Measurements from ENCODE around the gene SELE.

SELE gene, protein sequence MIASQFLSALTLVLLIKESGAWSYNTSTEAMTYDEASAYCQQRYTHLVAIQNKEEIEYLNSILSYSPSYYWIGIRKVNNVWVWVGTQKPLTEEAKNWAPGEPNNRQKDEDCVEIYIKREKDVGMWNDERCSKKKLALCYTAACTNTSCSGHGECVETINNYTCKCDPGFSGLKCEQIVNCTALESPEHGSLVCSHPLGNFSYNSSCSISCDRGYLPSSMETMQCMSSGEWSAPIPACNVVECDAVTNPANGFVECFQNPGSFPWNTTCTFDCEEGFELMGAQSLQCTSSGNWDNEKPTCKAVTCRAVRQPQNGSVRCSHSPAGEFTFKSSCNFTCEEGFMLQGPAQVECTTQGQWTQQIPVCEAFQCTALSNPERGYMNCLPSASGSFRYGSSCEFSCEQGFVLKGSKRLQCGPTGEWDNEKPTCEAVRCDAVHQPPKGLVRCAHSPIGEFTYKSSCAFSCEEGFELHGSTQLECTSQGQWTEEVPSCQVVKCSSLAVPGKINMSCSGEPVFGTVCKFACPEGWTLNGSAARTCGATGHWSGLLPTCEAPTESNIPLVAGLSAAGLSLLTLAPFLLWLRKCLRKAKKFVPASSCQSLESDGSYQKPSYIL

DNA sequence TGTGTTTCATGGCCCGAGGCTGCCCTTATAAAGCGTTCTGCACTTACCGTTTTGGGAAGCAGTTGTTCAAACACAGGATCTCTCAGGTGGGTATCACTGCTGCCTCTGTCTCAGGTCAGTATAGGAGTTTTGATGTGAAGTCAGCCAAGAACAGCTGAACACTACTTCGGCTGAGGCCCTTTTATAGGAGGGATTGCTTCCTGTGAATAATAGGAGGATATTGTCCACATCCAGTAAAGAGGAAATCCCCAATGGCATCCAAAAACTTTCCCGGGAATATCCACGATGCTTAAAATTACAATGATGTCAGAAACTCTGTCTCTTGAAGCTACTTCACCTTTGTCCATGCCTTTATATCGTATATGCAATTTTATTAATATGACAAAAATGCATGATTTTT lies at the start of gene SELE:
SELE (minus strand) TSS at position 156 of the 400 bp plus-strand sequence. CDS start 467 bp downstream, outside the sequence.
- CTCF ChIA-PET, result interaction anchor here (1.1 kb wide), 1 partner anchor 132 kb away, joined by 3 read pairs; no protein-coding TSS in a partner anchor
- TF ChIP-seq, protein P1, sequence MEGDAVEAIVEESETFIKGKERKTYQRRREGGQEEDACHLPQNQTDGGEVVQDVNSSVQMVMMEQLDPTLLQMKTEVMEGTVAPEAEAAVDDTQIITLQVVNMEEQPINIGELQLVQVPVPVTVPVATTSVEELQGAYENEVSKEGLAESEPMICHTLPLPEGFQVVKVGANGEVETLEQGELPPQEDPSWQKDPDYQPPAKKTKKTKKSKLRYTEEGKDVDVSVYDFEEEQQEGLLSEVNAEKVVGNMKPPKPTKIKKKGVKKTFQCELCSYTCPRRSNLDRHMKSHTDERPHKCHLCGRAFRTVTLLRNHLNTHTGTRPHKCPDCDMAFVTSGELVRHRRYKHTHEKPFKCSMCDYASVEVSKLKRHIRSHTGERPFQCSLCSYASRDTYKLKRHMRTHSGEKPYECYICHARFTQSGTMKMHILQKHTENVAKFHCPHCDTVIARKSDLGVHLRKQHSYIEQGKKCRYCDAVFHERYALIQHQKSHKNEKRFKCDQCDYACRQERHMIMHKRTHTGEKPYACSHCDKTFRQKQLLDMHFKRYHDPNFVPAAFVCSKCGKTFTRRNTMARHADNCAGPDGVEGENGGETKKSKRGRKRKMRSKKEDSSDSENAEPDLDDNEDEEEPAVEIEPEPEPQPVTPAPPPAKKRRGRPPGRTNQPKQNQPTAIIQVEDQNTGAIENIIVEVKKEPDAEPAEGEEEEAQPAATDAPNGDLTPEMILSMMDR (IDR thresholded peaks at IDR 0.05; ENCODE audit: control extremely low read depth, extremely low read depth, low read depth, missing control alignments), result no peak
- POLR2A ChIA-PET, result no interaction called here
- DNase-seq (ENCODE audit: extremely low spot score), result no peak

DNA sequence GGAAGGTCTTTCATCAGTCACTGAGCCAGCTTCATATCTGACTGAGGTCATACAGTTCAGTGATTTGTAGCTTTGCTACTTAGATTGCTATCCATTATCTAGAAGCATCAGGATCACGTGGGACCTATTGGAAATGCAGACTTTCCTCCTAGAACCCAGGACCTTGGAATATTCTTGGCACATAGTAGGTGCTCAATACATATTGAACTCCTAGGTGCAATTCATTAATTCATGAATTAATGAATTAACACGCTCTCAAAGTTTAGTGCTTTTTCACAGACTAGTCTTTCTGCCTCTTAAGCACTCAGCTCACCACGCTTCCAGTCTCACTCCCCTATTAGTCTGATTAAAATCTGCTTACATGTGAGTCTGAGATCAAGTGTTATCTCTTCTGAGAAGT lies 48.7 kb upstream of the SELE start:
- TF ChIP-seq, protein P1 (IDR thresholded peaks at IDR 0.05; ENCODE audit: control extremely low read depth, extremely low read depth, low read depth, missing control alignments), result no peak
- ChIA-PET POLR2A (no interaction called here), CTCF (interaction anchor here (1.1 to 1.7 kb wide), 2 partner anchors 17 to 61 kb away, joined by 3 read pairs; no protein-coding TSS in a partner anchor)
- no peak for DNase-seq (ENCODE audit: extremely low spot score)

DNA sequence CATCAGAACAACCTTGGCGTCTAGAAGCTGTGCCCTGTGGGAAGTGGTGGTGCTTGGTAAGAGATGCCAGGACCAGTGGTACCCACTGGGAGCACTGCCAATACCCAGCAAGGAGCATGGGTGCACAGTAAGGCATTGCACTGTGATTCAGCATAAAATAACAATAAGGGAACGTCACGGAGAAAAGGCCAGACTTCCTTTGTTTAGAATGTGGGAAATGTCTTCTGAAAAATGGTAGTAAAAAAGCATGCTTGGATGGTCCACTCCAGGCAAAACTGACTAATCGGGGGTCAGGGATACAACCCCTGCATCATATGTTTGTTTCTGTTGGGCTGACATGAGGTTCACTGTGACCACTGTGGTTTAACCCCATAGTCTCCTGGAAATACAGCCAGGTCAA lies 46.1 kb upstream of the SELE start:
- CTCF ChIA-PET, result no interaction called here
- TF ChIP-seq, protein P1 (IDR thresholded peaks at IDR 0.05; ENCODE audit: control extremely low read depth, extremely low read depth, low read depth, missing control alignments), result no peak
- POLR2A ChIA-PET, result no interaction called here
- no peak for DNase-seq (ENCODE audit: extremely low spot score)

DNA sequence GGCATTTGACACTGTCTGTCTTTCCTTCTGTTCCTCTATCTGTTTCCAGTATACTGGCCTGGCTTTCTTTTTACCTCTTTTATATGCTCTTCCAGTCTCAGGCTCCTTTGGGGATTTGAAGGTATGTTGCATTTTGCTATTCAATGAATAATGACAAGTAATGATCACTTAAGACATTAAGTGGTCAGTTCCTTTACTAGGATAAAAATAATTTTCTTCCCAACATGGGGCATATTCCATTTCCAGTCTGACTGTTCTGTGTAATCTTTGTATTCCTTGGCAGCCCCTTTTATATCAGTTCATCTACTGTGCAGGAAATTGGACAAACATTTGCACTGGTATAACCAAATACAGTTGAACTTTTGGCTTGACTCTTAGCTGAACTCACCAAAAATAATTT lies 45.3 kb upstream of the SELE start:
- POLR2A ChIA-PET, result no interaction called here
- TF ChIP-seq, protein P1 (IDR thresholded peaks at IDR 0.05; ENCODE audit: control extremely low read depth, extremely low read depth, low read depth, missing control alignments), result no peak
- no peak for DNase-seq (ENCODE audit: extremely low spot score)
- CTCF ChIA-PET, result no interaction called here

DNA sequence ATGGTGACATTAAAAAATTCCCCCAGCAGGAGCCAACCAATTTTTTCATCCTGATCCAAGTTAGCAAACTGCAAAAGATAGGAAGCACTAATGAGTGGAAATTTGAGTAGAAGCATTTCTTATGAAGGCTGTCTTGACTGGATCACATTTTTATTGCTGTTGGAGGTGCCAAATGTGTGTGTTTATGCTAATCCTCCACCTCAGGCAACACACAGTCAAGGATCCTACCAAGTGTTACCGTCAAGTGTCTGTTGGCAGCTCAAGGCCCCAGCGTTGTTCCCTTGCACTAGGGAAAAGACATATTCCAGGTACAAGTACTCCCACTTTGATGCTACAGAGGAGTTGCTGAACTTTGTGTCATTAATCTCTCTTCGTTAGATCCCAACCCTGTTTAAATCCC lies 42.6 kb upstream of the SELE start:
- DNase-seq (ENCODE audit: extremely low spot score), result no peak
- ChIA-PET POLR2A (no interaction called here), CTCF (no interaction called here)
- TF ChIP-seq, protein P1 (IDR thresholded peaks at IDR 0.05; ENCODE audit: control extremely low read depth, extremely low read depth, low read depth, missing control alignments), result no peak

DNA sequence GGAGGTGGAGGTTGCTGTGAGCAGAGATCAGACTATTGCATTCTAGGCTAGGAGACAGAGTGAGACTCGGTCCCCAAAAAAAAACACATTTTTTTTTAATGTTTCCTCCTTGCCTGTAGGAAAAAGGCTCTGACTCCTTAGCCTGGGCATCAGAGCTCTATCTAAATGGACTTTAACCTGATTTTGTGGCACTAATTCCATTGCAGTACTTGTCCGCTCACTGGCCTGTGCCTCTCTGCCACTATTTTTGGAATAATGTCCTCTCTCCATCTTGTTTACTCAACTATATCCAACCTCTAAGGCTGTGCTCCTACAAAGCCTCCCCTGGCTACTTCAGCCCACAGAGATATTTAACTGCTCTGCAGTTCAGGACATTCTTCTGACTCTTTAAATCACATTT lies 34.3 kb upstream of the SELE start:
- TF ChIP-seq, protein P1 (IDR thresholded peaks at IDR 0.05; ENCODE audit: control extremely low read depth, extremely low read depth, low read depth, missing control alignments), result no peak
- CTCF ChIA-PET, result interaction anchor here (0.6 kb wide), 1 partner anchor 43 kb away, joined by 3 read pairs; no protein-coding TSS in a partner anchor
- POLR2A ChIA-PET, result no interaction called here

More for the DNA sequence above, 34.3 kb upstream of the SELE start:
- DNase-seq (ENCODE audit: extremely low spot score), result no peak

Measured in GM10248 (cell line).